Testis (tissue), 2 donors: ENCODE results near the gene ATG5.

Experiments used
- CTCF ChIP-seq, 3 experiments: fragments of 450-650 bp in 2 of 3; fragments of 200-600 bp in 1 of 3; sonication (generic) in 1 of 3; IDR thresholded peaks; one replicate each; pipeline ENCODE4 v1.5.1; 2016 to 2019; ENCODE audit warnings: antibody characterized with exemption in 3 of 3, mild to moderate bottlenecking in 2 of 3, moderate library complexity in 1 of 3
- POLR2A ChIP-seq: fragments of 450-650 bp; IDR thresholded peaks from one replicate; pipeline ENCODE4 v1.6.1; 2017; ENCODE audit warnings: antibody characterized with exemption, mild to moderate bottlenecking, moderate library complexity

- TF ChIP-seq CTCF (IDR thresholded peaks at IDR 0.05): no peak
- no peak for TF ChIP-seq POLR2A
Measured at GRCh38 chr6:106199998-106200397, 125.6 kb downstream of the ATG5 start.
